ENCODE measurements around the gene SLC7A5. TPM values are rescaled to one million over a fixed set of nuclear protein-coding genes. Genes with fewer than 3 reads are reported as not detected.

The SLC7A5 gene
- total and polyA plus RNA-seq, 4 donors: 1.8 to 14.5 (median 4.4) TPM

DNA sequence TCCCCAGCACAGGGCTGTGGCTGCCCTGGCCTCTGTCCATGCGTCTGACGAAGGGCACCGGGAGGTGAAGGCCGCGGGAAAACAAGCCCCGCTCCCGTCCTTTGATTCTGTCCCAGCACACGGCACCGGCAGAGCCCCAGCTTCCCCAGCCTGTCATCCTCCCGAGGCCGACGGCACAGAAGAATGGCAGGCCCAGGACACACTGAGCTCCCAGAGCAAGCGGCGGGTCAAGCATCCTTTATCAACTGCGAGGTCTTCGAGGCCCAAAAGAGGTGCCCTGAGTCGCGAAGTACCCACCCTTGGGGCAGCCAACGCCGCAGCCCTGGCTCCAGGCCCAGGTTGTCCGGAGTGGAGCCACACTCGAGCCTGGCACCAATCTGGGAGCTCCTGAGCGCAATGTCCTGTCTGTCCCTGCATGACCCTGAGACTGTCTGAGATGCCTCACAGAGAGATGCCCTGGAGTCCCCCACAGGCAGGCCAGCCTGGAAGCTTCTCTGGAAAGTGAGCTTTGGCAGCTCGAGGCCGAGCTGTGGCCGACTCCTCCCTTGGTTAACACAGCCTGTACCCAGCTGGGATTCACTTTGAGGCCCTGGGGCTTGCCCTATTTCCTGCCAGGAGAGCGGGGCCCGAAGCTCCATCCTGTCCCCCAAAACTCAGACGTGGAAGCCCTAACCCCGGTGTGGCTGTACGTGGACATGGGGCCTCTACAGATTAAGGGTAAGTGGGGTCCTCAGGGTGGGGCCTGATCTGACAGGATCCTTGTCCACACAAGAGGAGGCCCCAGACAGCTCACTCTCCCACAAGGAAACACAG lies 23.3 kb downstream of the SLC7A5 start:
- Histone ChIP-seq H3K27ac (ENCODE audit: low read depth in 1 of 2, low read length in 2 of 2) (no peak overlapping the region), H3K27me3 (ENCODE audit: control insufficient read depth in 1 of 2, insufficient read depth in 2 of 2, low read length in 1 of 2) (no peaks in the 10 kb centered on the region)
- DNase-seq: no peak

DNA sequence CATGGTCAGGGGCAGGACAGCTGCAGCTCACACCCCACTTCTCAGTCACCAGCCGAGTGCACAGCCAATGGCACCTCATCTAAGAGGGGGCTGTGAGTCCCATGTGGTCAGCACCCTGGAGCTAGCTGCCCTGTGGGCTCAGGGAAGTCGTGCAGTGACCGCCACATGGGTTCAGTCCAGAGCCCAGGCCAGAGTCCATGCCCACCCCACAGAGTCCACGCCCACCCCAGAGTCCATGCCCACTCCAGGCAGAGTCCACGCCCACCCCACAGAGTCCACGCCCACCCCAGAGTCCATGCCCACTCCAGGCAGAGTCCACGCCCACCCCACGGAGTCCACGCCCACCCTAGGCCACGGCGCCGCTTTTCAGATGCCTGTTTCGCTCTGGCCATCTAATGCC lies 24.1 kb downstream of the SLC7A5 start:
- 88 to 93% methylated on average over 13 of the region's 13 CpGs for WGBS, 2 donors
- no peaks in the 10 kb centered on the region for H3K27me3 ChIP-seq (ENCODE audit: control insufficient read depth in 1 of 2, insufficient read depth in 2 of 2, low read length in 1 of 2)
- intact Hi-C loops (cut with DNase I): loop anchor here in 1 of 2 donors (5.0 kb wide), 1 partner anchor 62 kb away; no protein-coding TSS in a partner anchor
- H3K36me3 ChIP-seq (ENCODE audit: control insufficient read depth in 1 of 2, insufficient read depth in 2 of 2, low read length in 1 of 2): no peaks in the 10 kb centered on the region
- ATAC-seq (ENCODE audit: low FRiP score) (no peak), DNase-seq (no peak)
- H3K9me3 ChIP-seq (ENCODE audit: control insufficient read depth, low read length): no peaks in the 10 kb centered on the region
- no peak overlapping the region for H3K27ac ChIP-seq (ENCODE audit: low read depth in 1 of 2, low read length in 2 of 2)
- no peak overlapping the region for H3K4me3 ChIP-seq (ENCODE audit: low read length in 2 of 2)
- H3K4me1 ChIP-seq (ENCODE audit: control insufficient read depth in 1 of 2, insufficient read depth in 2 of 2, low read length in 2 of 2): no peaks in the 10 kb centered on the region

More for the DNA sequence above, 23.3 kb downstream of the SLC7A5 start:
- WGBS, 2 donors: 85 to 90% methylated on average over 31 of the region's 31 CpGs
- no peak for ATAC-seq (ENCODE audit: low FRiP score)
- intact Hi-C loops (cut with DNase I): loop anchor here in 1 of 2 donors (5.0 kb wide), 1 partner anchor 61 kb away; no protein-coding TSS in a partner anchor
- Histone ChIP-seq H3K4me3 (ENCODE audit: low read length in 2 of 2) (no peak overlapping the region), H3K36me3 (ENCODE audit: control insufficient read depth in 1 of 2, insufficient read depth in 2 of 2, low read length in 1 of 2) (no peaks in the 10 kb centered on the region), H3K4me1 (ENCODE audit: control insufficient read depth in 1 of 2, insufficient read depth in 2 of 2, low read length in 2 of 2) (no peaks in the 10 kb centered on the region), H3K9me3 (ENCODE audit: control insufficient read depth, low read length) (no peaks in the 10 kb centered on the region)

DNA sequence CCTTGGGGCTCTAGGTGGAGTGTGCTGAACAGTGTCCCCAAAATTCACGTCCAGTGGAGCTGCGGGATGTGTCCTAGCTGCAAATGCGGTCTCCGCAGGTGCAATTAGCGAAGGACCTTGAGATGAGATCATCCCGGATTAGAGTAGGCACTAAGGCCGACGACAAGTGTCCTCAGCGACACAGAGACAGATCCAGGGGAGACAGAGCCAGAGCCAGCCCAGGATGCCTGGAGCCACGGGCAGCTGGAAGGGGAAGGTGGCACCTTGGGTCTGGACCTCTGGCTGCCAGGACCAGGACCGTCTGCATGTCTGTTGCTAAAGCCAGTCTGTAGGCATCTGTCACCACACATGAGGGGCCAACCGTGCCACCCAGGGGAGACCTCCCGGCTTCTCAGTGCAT lies 24.5 kb downstream of the SLC7A5 start:
- 94 to 97% methylated on average over 13 of the region's 13 CpGs for WGBS, 2 donors
- Histone ChIP-seq H3K27ac (ENCODE audit: low read depth in 1 of 2, low read length in 2 of 2) (no peak overlapping the region), H3K36me3 (ENCODE audit: control insufficient read depth in 1 of 2, insufficient read depth in 2 of 2, low read length in 1 of 2) (no peaks in the 10 kb centered on the region), H3K4me3 (ENCODE audit: low read length in 2 of 2) (no peak overlapping the region), H3K9me3 (ENCODE audit: control insufficient read depth, low read length) (no peaks in the 10 kb centered on the region), H3K27me3 (ENCODE audit: control insufficient read depth in 1 of 2, insufficient read depth in 2 of 2, low read length in 1 of 2) (no peaks in the 10 kb centered on the region), H3K4me1 (ENCODE audit: control insufficient read depth in 1 of 2, insufficient read depth in 2 of 2, low read length in 2 of 2) (no peaks in the 10 kb centered on the region)
- ATAC-seq (ENCODE audit: low FRiP score) (no peak), DNase-seq (no peak)
- intact Hi-C loops (cut with DNase I): loop anchor here in 1 of 2 donors (5.0 kb wide), 1 partner anchor 62 kb away; no protein-coding TSS in a partner anchor

DNA sequence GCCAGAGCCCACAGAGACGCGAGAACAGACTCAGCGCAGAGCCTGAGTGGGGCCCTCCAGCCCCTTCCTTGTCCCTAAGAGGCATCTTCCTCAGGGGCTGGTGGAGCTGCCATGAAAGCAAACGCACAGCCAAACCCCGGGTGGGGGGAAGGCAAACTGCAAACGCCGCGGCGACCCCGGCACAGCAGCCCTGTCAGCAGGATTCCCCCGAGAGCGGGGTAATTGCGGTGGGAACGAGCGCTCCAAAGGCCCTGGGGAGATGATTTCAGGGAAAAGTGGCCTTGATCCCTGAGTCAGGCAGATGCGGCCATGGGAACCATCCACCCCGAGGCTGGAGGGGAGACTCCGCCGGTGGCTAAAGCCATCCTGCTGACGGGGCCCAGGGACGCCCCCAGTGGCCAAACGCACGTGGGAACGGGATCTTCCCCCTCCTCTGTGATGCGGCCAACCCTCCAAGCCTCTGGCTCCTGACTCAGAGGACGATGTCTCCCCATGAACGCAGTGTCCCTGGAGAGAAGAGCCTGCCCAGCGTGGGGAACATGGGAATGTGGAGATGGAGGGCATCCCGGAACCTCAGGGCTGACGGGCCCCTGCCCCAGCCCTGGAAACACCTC lies 25.1 kb downstream of the SLC7A5 start:
- no peak for DNase-seq
- Histone ChIP-seq H3K36me3 (ENCODE audit: control insufficient read depth in 1 of 2, insufficient read depth in 2 of 2, low read length in 1 of 2) (no peaks in the 10 kb centered on the region), H3K9me3 (ENCODE audit: control insufficient read depth, low read length) (no peaks in the 10 kb centered on the region), H3K27me3 (ENCODE audit: control insufficient read depth in 1 of 2, insufficient read depth in 2 of 2, low read length in 1 of 2) (no peaks in the 10 kb centered on the region), H3K4me3 (ENCODE audit: low read length in 2 of 2) (no peak overlapping the region), H3K27ac (ENCODE audit: low read depth in 1 of 2, low read length in 2 of 2) (no peak overlapping the region), H3K4me1 (ENCODE audit: control insufficient read depth in 1 of 2, insufficient read depth in 2 of 2, low read length in 2 of 2) (no peaks in the 10 kb centered on the region)
- no peak for ATAC-seq (ENCODE audit: low FRiP score)
- 60 to 65% methylated on average over 28 to 30 of the region's 30 CpGs for WGBS, 2 donors
- intact Hi-C loops (cut with DNase I): no loop called here

DNA sequence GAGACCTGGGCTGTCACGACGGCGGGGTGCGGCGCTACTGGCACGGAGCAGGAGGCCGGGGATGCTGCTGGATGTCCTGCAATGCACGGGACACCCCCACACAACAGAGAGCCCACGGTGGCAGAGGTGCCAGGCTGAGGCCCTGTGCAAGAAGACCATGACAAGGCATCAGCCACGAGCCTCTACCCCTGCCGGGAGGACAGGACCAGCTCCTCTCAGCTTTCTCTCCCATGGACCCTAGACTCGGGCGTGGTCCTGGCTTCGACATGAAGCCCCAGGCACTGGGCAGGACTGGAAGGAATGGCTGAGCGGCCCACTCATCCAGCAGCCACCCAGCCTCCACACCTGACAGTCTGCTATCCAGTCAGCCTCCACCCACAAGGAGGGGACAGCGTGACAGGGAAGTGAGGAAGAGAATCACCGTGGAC lies 25.6 kb downstream of the SLC7A5 start:
- Histone ChIP-seq H3K36me3 (ENCODE audit: control insufficient read depth in 1 of 2, insufficient read depth in 2 of 2, low read length in 1 of 2) (no peaks in the 10 kb centered on the region), H3K27me3 (ENCODE audit: control insufficient read depth in 1 of 2, insufficient read depth in 2 of 2, low read length in 1 of 2) (no peaks in the 10 kb centered on the region), H3K4me1 (ENCODE audit: control insufficient read depth in 1 of 2, insufficient read depth in 2 of 2, low read length in 2 of 2) (no peaks in the 10 kb centered on the region), H3K9me3 (ENCODE audit: control insufficient read depth, low read length) (no peaks in the 10 kb centered on the region), H3K4me3 (ENCODE audit: low read length in 2 of 2) (no peak overlapping the region), H3K27ac (ENCODE audit: low read depth in 1 of 2, low read length in 2 of 2) (no peak overlapping the region)
- intact Hi-C loops (cut with DNase I): no loop called here
- WGBS, 2 donors: 93 to 94% methylated on average over 17 of the region's 17 CpGs
- ATAC-seq (ENCODE audit: low FRiP score) (no peak), DNase-seq (no peak)

DNA sequence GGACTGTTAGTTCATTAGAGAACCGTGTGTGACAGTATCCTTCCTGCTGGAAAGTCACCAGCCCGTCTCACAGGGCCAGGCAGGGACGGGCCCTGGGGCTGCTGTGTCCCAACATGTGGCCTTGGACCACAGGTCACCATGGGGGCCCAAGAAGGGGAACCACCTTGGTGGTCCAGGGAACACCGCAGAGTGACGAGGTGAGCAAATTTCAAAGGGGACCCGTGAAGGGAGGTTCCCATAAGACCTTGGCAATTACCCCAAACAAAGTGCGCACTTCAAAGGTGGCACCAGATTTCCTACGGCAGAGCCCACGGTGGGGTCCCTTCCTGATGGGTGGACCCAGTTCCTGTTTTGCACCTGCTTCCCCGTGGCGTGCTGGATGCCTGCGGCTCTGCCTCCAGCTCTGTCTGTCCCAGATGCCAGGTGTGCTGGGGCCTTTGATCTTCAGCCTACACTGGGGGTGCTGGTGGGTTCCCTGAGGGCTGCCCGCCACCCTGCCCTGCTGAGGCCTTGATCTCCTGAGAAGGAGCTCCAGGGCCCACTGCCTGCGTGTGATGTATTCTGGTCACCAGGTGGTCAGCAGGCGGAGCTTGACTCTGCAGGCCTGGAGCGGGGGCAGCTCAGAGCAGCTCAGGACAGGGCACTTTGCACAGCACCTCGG lies 27.0 kb downstream of the SLC7A5 start:
- Histone ChIP-seq H3K4me1 (ENCODE audit: control insufficient read depth in 1 of 2, insufficient read depth in 2 of 2, low read length in 2 of 2) (no peaks in the 10 kb centered on the region), H3K27ac (ENCODE audit: low read depth in 1 of 2, low read length in 2 of 2) (no peak overlapping the region), H3K4me3 (ENCODE audit: low read length in 2 of 2) (no peak overlapping the region), H3K9me3 (ENCODE audit: control insufficient read depth, low read length) (no peaks in the 10 kb centered on the region), H3K36me3 (ENCODE audit: control insufficient read depth in 1 of 2, insufficient read depth in 2 of 2, low read length in 1 of 2) (no peaks in the 10 kb centered on the region), H3K27me3 (ENCODE audit: control insufficient read depth in 1 of 2, insufficient read depth in 2 of 2, low read length in 1 of 2) (no peaks in the 10 kb centered on the region)
- 87 to 91% methylated on average over 17 of the region's 17 CpGs for WGBS, 2 donors
- intact Hi-C loops (cut with DNase I): no loop called here
- DNase-seq: no peak
- no peak for ATAC-seq (ENCODE audit: low FRiP score)

DNA sequence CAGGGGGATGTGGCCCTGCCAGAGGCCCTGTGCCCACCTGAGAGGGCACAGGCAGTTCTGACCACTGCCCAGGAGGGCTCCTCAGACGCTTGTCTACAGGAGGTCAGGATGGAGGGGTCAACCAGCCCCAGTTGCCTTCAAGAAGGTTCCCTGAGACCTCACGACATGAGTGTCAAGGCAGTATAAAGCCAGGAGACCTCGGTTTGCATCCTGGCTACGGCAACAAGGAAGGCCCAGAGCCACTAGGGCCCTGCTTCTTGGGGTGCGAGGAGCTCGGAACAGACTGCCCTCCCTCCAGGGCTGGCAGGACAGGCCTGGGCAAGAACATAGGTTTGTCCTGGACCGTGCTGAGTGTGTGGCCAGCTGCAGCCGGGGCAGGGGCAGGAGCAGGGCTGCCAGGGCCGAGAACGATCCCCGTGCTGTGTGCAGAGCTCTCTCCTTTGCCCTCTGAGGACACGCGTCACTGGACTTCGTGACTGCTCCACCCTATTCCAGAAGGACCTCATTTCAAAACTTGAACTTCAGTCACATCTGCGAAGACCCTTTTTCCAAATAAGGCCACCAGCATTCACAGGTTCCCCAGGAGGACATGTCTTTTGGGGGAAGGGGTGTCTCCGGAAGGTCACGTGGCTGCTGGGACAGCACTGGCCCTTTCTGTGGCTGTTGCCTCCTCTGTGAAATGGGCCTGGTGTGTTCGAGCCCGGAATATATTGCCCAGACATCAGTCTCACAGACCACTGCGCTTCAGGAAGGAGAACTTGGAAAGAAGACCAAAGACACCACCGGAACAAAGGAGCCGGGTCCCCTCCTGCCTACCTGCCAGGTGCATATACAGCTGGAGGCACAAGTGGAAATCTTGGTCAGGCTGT lies 27.7 kb downstream of the SLC7A5 start:
- no peaks in the 10 kb centered on the region for H3K27me3 ChIP-seq (ENCODE audit: control insufficient read depth in 1 of 2, insufficient read depth in 2 of 2, low read length in 1 of 2)
- H3K9me3 ChIP-seq (ENCODE audit: control insufficient read depth, low read length): no peaks in the 10 kb centered on the region
- H3K4me3 ChIP-seq (ENCODE audit: low read length in 2 of 2): no peak overlapping the region
- no peaks in the 10 kb centered on the region for H3K4me1 ChIP-seq (ENCODE audit: control insufficient read depth in 1 of 2, insufficient read depth in 2 of 2, low read length in 2 of 2)
- no peaks in the 10 kb centered on the region for H3K36me3 ChIP-seq (ENCODE audit: control insufficient read depth in 1 of 2, insufficient read depth in 2 of 2, low read length in 1 of 2)
- DNase-seq (no peak), ATAC-seq (ENCODE audit: low FRiP score) (no peak)
- intact Hi-C loops (cut with DNase I): no loop called here
- 92 to 94% methylated on average over 22 of the region's 22 CpGs for WGBS, 2 donors
- H3K27ac ChIP-seq (ENCODE audit: low read depth in 1 of 2, low read length in 2 of 2): no peak overlapping the region

DNA sequence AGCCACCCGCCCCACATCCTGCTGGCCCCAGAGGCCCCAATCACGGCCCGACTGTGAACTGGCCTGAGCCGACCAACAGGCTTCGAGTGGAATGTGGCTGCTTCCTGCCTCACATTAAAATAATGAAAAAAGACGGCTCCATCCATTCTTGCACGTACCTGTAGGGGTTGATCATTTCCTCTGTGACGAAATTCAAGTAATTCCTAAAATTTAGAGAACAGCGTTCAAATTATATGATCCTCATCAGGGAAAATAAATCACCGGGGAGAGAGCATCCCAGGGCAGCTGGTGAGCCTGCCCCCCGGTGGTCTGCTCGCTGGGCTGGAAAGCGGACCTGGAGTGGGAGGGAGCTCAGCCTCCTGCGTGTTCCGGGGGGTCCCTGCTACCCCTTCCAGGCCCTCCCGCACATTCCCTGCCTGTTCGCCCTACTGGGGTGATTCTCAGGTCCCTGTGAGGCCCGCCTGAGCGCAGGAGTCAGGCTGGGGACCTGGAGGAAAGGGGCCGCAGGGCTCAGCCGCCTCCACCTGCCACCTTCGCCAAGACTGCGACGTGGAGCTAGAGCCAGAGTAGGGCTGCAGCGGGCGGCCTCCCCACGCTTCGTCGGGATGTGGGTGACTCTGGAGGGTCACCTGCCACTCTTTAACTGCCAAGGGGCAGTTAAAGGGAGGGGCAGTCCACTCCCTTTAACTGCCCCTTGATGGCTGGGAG lies 28.9 kb downstream of the SLC7A5 start:
- Histone ChIP-seq H3K27ac (ENCODE audit: low read depth in 1 of 2, low read length in 2 of 2) (no peak overlapping the region), H3K36me3 (ENCODE audit: control insufficient read depth in 1 of 2, insufficient read depth in 2 of 2, low read length in 1 of 2) (no peaks in the 10 kb centered on the region), H3K4me3 (ENCODE audit: low read length in 2 of 2) (no peak overlapping the region), H3K4me1 (ENCODE audit: control insufficient read depth in 1 of 2, insufficient read depth in 2 of 2, low read length in 2 of 2) (no peaks in the 10 kb centered on the region), H3K9me3 (ENCODE audit: control insufficient read depth, low read length) (no peaks in the 10 kb centered on the region), H3K27me3 (ENCODE audit: control insufficient read depth in 1 of 2, insufficient read depth in 2 of 2, low read length in 1 of 2) (no peaks in the 10 kb centered on the region)
- DNase-seq (no peak), ATAC-seq (ENCODE audit: low FRiP score) (no peak)
- WGBS, 2 donors: 90 to 93% methylated on average over 28 to 29 of the region's 29 CpGs
- intact Hi-C loops (cut with DNase I): no loop called here

Measured in aorta (tissue), 5 donors.